ENCODE results near the gene D2HGDH. TPM values are rescaled to one million over a fixed set of nuclear protein-coding genes. Genes with fewer than 3 reads are reported as not detected.

D2HGDH gene
- total RNA-seq, 1 experiment from 2014 or later: 10.0 TPM

DNA sequence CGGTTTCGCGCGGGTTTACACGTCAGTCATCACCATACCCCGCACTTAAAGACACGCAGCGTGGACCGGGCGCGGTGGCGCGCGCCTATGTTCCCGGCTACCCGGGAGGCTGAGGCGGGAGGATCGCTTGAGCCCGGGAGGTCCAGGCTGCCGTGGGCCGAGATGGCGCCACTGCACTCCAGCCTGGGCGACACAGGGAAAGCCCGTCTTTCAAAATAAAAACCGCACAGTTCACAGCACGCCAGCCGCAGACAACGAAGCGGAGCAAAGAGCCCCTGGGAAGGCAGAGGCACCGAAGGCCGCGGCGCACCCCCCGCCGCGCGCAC is 48.1 kb upstream of the D2HGDH start:
- H3K4me2 ChIP-seq (ENCODE audit: insufficient read depth, insufficient read length, low read length): peak overlapping the region; percentile 89
- H3K23ac ChIP-seq (ENCODE audit: insufficient read length, low read depth, low read length): no peak overlapping the region
- H2AK5ac ChIP-seq (ENCODE audit: insufficient read length, low read length): no peak overlapping the region
- H3K14ac ChIP-seq (ENCODE audit: insufficient read depth, low read length): peak overlapping the region; percentile 94
- TF ChIP-seq, protein P1, sequence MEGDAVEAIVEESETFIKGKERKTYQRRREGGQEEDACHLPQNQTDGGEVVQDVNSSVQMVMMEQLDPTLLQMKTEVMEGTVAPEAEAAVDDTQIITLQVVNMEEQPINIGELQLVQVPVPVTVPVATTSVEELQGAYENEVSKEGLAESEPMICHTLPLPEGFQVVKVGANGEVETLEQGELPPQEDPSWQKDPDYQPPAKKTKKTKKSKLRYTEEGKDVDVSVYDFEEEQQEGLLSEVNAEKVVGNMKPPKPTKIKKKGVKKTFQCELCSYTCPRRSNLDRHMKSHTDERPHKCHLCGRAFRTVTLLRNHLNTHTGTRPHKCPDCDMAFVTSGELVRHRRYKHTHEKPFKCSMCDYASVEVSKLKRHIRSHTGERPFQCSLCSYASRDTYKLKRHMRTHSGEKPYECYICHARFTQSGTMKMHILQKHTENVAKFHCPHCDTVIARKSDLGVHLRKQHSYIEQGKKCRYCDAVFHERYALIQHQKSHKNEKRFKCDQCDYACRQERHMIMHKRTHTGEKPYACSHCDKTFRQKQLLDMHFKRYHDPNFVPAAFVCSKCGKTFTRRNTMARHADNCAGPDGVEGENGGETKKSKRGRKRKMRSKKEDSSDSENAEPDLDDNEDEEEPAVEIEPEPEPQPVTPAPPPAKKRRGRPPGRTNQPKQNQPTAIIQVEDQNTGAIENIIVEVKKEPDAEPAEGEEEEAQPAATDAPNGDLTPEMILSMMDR (conservative IDR thresholded peaks at IDR 0.05): no peak
- H3K79me2 ChIP-seq (ENCODE audit: insufficient read depth, low read length): peaks cover 6% of the 10 kb centered on the region; the same call in 1 of the 2 replicates
- H3K56ac ChIP-seq (ENCODE audit: insufficient read length, low read depth, low read length): no peak overlapping the region
- H3K23me2 ChIP-seq (ENCODE audit: insufficient read length, low read depth, low read length, poor library complexity, severe bottlenecking): peaks cover 3% of the 10 kb centered on the region
- H4K20me1 ChIP-seq (ENCODE audit: control insufficient read depth, insufficient read depth, insufficient read length): no peaks in the 10 kb centered on the region
- Mint-ChIP-seq H3K36me3 (ENCODE audit: insufficient read depth in 1 of 3, low read depth in 3 of 3) (peaks cover 29 to 50% (median 42%) of the 10 kb centered on the region in 3 experiments), H3K27ac (peak overlapping the region in 2 of 3 experiments; percentile 48 to 90; a peak in 4 of 7 replicates), H3K9me3 (peaks cover 0 to 3% of the 10 kb centered on the region in 2 experiments; a peak in 1 of 5 replicates), H3K4me1 (peaks cover 12 to 18% of the 10 kb centered on the region in 2 experiments), H3K4me3 (peak overlapping the region; percentile 88 to 99), H3K27me3 (ENCODE audit: low read depth) (no peaks in the 10 kb centered on the region)
- WGBS (ENCODE audit: extremely low coverage, insufficient read length, low lambda C conversion rate): no CpG with 5 or more reads among the region's 37 CpGs
- peak overlapping the region; percentile 13 for H3K18ac ChIP-seq (ENCODE audit: insufficient read length, low read depth, low read length)
- H2AFZ ChIP-seq (ENCODE audit: low read length): no peak overlapping the region
- peak overlapping the region; percentile 62 for H3K9ac ChIP-seq (ENCODE audit: extremely low read depth, insufficient read length, low read length)
- H4K91ac ChIP-seq (ENCODE audit: insufficient read length, low read depth, low read length): no peak overlapping the region
- no peak overlapping the region for H2BK120ac ChIP-seq (ENCODE audit: low read depth, low read length, poor library complexity, severe bottlenecking)
- no peaks in the 10 kb centered on the region for H3K4me1 ChIP-seq (ENCODE audit: insufficient read depth, low read length)
- no peak overlapping the region for H3T11ph ChIP-seq (ENCODE audit: low read length)
- H3K79me1 ChIP-seq (ENCODE audit: insufficient read depth, low read depth, low read length, poor library complexity, severe bottlenecking): no peaks in the 10 kb centered on the region
- H2BK5ac ChIP-seq (ENCODE audit: insufficient read length, low read length): no peak overlapping the region
- no peak overlapping the region for H4K5ac ChIP-seq (ENCODE audit: insufficient read length, low read depth, low read length)
- H3K4ac ChIP-seq (ENCODE audit: low read depth, low read length): peak overlapping the region; percentile 58; the same call in 1 of the 2 replicates
- no peaks in the 10 kb centered on the region for H3K9me3 ChIP-seq (ENCODE audit: control insufficient read depth, low read depth, low read length)
- no peak overlapping the region for H2BK12ac ChIP-seq (ENCODE audit: insufficient read length, low read depth, low read length)
- no peak overlapping the region for H4K8ac ChIP-seq (replicated peaks; ENCODE audit: insufficient read length, low read depth, low read length)
- H3K27ac ChIP-seq (ENCODE audit: insufficient read length, low read depth, low read length): no peak overlapping the region
- H2BK20ac ChIP-seq (ENCODE audit: low read depth, low read length, poor library complexity, severe bottlenecking): no peak overlapping the region
- H2BK15ac ChIP-seq (ENCODE audit: low read depth, low read length): no peak overlapping the region
- H3K27me3 ChIP-seq (ENCODE audit: insufficient read depth, low read length): no peaks in the 10 kb centered on the region
- DNase-seq: no peak
